ENCODE measurements around the gene CRELD2. TPM values are rescaled to one million over a fixed set of nuclear protein-coding genes. Genes with fewer than 3 reads are reported as not detected.

The CRELD2 gene
- total RNA-seq, 1 donor from 2014 or later, result 22.9 TPM

DNA sequence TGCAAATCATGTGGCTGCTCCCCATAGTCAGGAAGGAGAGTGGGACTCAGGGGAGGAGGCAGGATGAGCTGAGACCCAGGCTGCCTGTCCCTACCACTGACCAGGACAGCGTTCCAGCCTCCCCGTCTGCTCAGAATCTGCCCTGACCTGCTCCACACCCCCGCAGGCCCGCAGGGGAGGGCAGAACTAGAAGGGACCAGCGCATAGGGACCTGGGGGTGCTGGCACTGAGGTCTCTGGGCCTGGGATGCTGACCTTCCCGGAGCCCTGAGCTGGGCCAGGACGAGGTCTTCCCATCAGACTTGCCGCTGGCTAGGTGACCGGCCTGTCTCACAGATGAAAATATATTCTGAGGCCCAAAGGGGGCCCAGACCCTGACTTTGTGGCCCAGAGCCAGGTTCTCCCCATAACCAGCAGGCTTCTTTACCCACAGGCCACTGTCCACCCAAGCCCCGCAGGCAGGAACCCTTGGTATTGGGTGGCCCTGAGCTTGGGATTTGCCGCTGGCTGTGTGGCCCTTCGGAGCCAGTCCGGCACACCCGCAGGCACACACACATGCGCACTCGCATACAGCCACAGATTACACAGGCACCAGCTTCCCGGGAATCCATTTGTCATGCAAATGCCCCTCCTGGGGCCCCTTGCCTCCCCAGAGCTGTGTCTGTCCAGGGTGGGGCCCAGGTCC lies 28.3 kb downstream of the CRELD2 start:
- no peak for DNase-seq

DNA sequence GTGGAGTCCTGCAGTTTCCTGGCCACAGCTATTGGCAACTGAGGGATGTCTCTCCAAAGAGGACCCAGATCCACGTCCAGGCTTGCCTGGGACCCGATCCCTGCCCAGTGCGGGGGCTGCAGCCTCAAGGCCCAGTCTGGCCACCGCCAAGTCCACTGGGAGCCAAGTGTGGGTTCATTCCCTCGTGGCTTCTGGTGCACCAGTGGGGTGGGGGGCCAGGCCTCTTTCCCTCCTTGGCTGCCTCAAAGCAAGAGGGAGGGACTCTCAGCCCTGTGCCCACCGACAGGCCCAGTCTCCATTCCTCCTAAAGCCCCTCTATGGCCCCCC lies 28.8 kb downstream of the CRELD2 start:
- no peak for DNase-seq

DNA sequence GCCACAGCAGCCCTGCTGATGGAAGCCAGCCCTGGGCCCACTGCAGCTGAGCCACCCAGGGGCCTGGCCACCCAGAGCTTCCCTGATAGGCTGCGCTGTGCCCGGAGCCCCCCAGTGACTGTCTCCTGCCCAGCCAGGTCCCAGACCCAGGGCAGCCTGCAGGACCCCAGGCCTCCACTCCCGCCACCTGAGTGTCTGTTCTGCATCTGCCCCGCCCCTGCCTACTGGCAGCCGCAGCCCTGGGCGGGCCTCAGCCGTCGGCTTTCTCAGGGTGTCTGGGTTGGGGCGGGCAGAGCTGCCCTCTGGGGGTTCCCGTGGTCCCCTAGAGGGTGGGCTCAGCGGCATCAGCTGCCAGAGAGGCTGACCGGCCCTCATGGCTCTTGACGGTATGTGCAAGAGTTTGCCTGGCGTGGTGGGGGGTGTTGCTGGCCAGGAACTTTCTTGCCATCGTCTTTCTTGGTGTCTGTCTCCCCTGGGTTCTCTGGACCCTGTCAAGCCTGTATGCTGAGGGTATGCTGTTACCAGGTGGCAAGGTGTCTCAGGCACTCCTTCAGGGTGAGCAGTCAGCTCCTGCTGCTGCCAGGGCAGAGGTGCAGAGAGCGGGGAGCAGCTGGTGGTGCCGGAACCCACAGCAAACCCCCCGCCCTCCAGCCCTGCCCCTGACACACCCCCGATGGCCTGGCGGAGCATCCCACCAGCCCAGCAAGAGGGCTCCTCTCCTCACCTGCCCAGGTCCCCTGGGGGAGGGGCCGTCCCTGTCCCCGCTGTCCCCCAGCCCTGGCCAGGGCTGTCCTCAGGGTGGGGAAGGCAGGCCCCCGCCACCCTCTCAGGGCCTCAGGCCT lies 29.9 kb downstream of the CRELD2 start:
- DNase-seq, result no peak

DNA sequence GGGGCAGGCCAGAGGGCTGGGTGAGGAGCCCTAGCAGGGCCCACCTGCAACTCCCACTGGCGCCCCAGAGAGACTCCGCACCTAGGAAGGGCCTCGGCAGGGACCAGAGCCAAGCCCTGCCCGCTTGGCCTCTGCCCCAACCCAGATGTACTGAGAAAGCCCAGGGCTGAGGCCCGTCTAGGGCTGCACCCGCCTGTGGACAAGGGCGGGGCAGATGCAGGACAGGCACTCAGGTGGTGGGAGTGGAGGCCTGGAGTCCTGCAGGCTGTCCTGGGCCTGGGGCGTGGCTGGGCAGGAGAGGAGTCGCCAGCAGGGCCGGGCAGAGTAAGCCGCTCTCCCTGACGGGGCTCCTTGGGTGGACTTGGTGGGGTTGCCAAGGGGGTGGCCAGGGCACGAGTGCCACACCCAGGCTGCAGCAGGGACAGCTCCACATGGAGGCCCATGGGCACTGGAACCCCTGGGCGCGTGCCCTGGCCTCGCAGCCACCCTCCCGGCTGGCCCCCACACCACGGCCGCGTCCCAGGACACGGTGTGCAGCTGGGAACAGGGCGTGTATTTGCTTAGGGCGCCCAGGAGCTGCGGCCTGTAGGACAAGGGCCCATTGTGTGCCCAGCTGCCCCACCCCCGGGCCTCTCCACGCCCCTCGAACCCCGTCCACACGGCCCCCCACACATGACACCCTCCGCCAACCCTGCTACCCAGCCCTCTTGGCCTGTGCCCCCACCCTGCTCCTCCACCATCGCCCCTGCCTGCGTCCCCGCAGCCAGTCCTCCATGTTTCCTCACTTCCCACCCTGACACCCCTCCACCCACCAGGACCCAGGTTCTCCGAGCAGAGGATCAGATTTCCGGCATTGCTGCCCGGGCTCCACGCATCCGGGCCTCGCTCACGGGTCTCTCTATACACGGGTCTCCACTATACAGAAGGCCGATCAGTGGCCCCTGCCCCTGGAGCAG lies 30.8 kb downstream of the CRELD2 start:
- no peak for DNase-seq

DNA sequence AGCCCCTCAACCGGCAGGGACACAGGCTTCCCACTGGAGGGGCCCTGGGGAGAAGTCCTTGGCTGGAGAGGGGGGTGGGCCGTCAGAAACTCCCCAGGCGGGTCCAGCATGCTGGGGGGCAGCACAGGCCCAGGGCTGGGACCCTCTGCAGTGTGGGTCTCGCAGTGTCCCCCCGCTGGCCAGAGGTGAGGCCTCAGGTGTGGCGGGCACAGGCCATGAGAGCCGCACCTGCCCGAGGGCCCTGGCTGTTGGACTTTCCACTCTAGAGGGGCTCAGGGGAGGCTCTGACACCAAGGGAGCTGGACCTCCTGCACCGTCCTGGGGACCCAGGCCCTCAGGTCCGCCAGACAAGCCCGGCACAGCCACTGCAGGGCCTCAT lies 31.5 kb downstream of the CRELD2 start:
- DNase-seq, result no peak

DNA sequence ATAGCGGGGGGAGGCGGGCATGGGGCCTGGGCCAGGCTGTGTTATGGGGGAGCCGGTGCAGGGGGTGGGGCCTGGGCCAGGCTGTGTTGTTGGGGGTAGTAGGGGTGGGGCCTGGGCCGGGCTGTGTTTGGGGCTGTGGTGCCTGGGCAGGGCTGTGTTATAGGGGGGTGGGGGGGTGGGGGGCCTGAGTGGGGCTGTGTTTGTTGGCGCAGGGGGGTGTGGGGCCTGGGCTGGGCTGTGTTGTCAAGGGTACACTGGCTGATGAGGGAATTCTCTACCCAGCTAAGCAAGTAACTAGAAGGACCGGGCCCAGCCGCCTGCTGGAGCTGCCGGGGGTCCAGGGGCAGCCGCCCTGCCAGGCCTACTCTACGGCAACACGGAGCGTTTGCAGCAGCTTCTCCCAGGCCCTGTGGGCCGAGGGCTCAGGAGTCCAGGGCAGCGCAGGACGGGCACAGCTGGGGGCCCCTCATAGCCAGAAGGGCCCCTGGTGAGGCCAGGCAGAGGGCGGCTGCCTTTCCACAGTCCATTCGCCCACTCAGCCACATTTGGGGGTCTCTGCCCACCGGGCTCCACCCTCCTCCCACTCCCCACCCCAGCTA lies 32.1 kb downstream of the CRELD2 start:
- no peak for DNase-seq

DNA sequence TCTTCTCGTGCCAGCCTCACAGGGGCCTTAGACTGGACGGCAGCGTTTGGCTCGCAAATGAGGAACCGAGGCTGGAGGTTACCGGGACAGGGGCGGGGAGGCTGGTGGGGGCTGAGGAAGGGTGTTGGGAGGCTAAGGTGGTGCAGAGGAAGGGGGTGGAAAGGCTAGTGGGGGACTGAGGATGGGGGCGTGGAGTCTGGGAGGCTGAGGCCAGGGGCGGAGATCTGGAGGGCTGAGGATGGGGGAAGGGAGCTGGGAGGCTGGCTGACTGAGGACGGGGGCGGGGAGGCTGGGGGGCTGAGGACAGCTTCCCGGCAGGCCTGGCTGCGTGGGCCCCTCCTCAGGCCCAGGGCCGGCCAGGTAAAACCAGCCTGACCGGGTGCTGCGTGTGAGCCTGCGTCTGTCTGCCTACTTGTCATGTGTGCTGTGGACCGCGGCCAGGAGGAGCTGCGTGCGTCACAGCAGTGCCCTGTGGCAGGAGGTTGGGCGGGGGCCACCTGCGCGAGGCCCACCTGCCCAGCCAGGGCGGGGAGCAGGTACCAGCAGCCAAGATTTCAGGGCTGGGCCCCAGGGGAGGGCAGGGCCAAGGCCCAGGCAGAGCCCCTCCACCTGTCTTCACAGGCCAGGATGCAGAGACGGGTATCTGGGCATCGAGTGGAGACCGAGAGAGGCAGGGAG lies 32.7 kb downstream of the CRELD2 start:
- peak; percentile 69 for DNase-seq

DNA sequence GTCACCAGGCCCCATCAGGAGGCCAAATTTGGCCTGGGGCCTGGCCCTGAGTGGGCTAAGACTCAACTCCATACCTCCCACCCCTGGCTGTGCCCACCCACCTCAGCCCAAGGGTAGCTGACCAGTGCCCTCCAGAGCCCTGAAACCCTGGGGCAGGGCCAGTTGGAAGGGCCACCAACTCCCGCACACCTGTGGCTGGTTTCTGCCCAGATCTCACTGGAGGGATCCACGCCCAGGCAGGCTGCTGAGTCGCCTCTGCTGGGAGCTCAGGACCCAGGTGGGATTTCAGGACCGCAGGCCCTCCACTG lies 33.2 kb downstream of the CRELD2 start:
- DNase-seq, result no peak

DNA sequence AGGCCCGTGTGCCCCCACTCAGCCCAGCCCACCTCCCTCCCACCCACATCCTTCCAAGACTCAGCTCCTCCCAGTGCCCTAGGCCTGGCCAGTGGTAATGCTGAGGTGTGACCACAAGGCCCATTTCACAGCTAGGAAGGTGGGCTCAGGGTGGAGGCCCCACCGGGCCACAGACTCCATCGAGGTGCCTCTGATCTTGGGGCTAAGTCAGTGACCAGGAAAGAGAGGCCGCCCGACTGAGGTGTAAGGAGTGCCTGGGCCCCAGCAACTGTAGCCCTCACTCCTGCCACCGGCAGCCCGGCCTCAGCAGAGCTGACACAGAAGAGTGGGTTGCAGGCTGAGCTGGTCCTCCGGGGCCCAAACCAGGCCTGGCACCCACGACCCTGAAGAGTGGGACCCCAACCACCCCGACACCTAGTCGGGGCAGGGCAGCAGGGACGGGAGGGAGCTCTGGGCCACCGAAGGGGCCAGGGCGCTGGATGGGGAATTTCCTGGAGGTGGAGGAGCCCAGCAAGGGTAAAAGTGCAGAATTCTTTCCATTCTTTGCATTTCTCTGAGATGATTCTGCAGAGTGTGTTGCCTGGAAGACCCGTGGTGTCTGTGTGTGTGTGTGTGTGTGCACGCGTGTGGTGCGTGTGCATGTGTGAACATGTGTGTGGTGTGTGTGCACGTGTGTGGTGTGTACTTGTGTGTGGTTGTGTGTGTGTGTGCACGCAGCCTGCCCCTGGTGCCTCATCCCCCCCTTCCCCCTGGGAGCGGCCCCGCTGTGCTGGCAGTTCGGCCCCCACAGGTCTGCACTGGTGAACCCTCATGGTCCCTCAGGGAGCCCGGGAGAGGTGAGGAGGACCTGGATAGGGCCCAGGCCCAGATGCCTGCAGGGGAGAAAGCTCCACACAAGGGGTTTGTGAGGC lies 33.8 kb downstream of the CRELD2 start:
- no peak for DNase-seq

DNA sequence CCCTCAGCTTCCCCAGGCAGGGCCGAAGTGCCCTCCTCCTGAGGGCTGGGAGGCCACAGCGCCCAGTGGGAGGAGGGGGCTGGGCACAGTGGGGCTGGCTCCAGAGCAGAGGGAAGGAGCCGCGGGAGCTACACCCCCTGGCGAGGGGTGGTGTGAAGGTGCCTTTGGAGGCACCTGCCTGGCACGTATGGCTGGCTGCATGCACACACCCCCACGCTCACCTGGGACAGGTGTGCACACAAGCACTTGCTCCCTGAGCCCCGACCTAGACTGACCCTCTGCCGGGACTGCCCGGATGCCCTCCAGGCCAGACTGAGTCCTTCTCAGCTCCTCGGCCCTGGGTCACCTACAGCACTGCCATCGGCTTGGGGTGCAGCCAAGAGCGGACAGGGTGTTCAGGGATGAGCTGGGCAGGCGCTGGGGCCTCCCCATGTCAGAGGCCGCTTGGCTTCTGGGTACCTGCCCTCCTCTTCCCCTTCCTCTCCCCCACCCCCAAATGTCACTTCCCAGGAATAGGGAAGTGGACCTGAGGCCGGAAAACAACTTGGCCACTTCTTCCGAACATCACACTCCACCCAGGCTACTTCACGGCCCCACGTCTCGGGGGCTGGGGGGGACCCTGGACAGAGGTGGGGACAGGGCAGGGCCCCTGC lies 34.7 kb downstream of the CRELD2 start:
- no peak for DNase-seq

DNA sequence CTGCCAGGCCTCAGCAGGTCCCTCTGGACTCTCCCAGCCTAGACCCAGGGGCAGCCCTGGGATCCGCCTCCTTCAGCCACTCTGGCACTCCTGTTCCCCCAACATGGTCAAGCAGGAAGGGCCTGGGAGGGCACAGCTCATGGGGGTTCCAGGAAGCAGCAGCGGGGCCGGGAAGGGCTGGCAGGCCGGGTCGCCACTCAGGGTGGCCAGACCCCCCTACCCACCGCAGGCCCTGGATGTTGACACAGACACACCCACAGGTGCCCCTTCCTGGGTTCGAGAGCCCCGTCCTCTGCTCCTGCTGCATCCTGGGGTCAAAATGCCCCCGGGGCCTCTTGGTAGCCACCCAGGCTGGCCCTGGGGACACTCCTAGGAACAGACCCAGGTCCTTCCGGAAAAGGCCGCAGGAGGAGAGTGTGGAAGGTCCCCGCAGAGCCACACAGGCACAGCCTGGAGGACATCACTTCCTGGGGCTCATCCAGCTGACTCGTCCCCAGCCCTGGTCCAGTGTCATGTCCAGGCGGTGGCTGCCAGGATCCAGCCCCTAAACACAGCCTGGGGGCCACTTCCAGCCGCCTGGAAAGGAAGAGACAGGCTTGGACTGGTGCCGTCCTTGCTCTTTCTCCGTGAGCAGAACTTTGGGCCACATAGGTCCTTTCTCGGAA lies 35.4 kb downstream of the CRELD2 start:
- DNase-seq, result no peak

DNA sequence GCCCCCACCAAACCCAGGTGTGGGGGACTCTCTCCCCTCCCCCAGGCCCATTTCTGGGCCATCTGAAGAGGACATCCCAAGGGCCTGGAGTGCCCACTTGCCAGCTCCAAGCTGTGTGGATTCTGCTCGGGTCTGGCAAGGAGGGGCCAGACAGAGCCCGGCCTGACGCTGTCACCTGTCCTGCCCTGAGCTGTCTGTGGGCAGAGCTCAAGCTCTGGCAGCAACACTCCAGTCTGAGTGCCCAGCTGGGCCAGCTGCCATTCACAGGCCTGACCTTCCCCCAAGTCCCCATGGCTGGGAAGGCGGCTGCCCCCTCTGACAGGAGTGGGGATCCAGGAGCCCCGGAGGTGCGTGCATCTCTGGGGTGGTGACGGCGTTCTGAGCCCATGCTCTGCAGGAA lies 35.9 kb downstream of the CRELD2 start:
- DNase-seq, result no peak

DNA sequence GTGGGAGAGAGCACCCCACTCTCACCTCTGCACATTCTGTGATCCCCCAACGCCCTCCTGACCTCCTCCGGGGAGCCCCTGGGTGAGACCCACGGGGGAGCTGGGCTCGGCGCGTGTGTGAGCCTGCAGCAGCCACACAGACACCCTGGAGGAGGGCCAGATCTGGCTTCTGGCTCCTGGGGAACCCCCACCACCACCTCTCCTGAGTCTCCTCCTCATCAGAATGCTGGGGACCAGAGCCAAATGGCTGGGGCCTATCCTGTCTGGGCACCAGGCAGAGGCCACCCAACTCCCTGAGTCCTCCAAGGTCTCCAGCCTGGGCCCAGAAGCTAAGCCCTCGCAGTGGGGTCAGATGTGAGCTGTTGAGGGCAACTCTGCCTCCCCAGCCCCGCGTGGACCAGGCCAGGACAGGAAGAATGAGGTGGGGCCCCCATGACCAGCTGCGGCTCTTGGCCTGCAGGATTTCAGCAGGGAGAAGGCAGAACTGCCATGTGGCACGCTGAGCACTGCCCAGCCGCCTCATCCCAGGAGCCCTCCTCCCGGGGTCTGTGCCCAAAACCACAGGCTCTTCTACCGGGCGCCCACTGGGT lies 36.7 kb downstream of the CRELD2 start:
- no peak for DNase-seq

DNA sequence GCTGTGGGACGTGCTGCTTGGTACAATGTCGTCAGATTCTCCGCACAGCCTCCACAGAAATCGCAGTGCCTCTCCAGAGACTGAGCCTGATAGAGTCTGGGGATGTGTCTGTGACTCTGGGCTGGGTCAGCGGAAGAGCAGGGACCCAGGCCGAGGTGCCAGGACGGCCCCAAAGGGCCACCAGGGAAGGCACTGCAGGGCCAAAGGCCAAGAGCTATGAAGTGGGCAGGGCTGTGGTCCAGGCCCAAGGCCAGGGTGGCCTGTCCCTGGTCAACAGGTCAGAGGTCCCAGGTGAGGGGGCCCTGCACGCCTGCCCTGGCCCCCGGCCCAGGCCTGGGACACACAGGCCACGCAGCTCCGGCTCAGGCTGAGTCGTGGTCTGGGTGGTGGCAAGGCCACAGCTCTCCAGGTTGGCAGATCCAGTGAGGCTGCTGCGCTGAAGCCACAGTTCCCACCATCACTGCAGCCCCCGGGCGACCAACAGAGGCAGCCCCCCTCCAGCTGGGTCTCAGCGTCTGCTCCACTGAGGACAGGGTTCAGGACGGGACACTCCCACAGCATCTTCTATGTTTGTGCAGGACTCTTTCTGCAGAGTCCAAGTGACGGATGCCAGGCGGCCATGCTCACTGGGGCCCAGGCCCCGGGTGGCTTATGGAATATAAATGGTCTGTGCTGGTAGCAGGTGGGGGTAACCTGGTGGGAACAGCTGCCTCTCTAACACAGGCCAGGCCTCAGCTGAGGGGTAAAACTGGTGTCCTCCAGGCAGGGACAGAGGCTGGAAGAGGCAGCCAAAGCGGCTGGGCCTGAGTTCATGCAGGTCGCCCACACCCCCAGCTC lies 37.4 kb downstream of the CRELD2 start:
- no peak for DNase-seq

DNA sequence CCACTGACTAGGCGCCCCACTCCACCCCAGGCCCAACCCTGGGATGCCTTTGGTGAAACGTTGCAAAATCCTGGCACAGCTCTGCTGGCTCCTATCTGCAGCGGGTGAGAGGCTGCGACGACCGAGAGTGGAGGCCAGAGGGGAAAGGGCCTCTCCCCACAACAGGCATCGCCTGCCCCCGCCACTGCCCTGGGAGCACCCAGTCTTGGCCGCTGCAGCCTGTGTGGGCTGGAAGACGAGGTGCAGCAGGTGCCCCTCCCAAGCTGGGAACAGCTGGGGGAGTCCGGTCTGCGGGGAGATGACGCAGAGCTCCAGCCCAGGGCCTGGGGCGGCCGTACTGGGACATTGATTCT lies 38.0 kb downstream of the CRELD2 start:
- DNase-seq, result no peak

DNA sequence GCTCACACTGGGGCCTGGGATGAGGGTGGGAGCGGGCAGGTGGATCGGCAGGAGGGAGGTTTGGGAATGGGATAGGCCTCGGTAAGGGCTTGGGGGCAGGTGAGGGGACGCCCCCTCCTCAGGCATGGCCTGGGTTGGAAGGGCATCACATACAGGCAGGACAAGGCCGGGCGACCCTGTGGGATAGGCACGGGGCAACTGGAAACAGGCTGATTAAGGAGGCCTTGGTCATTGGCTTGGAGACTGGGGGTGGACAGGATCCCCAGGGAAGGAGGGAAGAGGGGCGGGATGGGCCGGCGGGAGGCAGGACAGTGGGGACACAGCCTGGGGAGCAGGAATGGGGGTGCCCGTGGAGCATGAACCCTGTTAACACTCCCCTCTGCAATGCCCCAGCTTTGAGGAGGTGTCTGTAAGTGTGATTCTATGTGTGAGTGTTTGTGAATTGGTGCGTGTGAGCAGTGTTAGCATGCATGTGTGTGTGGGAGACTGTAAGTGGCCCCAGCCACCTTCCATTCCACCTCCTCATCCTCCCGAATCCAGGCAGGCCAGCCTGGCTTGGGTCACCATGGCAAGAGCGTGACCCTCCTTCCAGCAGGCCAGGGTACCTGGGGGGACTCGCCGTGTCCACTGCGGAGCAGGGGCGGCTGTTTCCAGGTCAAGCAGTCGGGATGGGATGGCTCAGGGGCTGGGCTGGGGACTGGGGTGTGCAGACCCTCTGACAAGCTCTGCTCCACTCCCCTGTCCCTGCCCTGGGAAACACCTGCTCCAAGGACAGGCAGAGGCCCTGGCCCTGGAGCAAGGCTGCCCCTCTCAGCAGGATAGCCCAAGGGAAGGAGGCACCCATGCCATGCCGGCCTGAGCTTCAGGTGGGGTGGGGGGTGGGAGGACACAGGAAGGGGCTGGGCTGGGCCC lies 38.7 kb downstream of the CRELD2 start:
- DNase-seq, result no peak

DNA sequence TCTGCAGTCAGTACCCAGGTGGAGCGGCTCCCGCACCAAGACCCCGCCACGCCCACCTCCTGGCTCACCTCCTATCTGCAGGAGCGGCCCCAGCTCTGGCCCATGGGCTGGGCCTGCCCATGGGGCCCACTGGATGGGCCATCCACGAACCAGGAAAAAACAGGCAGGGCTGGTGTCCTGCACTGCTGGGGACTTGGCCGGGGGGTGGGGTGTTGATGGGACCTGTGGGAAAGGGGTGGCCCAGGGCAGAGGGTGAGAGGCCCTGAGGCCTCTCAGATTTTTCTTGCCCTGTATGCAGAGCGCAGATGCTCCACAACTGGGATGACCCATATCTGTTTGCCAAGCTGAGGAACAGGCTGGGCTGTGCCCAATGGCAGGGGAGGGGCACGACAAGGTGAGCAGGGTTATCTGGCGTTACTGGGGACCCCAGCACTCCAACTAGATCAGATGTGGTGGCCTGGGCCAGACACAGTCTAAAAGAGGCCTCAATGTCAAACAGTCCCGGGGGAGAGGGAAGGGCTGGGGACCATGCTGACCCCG lies 39.5 kb downstream of the CRELD2 start:
- no peak for DNase-seq
